GM21737 (cell line): ENCODE data around the gene TEX44.

Experiments
- ATAC-seq: cut with Tn5 transposase; IDR thresholded peaks from one replicate; pipeline ENCODE4 v1.9.1; 2021; ENCODE audit warnings: mild to moderate bottlenecking, moderate library complexity; ENCODE audit not compliant: unreplicated experiment

Gene TEX44

GRCh38 chr2:231604685-231605606 lies 12.3 kb downstream of the TEX44 start:
- ATAC-seq = peak; percentile 81

- no peak for ATAC-seq
Observed at GRCh38 chr2:231605607-231606091, 13.0 kb downstream of the TEX44 start.

GRCh38 chr2:231606941-231607340 lies 14.3 kb downstream of the TEX44 start:
- ATAC-seq = no peak

GRCh38 chr2:231611273-231612108 lies 18.8 kb downstream of the TEX44 start:
- ATAC-seq = no peak

GRCh38 chr2:231612109-231612455 lies 19.4 kb downstream of the TEX44 start:
- ATAC-seq = no peak

GRCh38 chr2:231612456-231613330 lies 20.0 kb downstream of the TEX44 start:
- ATAC-seq = peak; percentile 34

- ATAC-seq = peak; percentile 0
Observed at GRCh38 chr2:231613331-231613662, 20.6 kb downstream of the TEX44 start.

- peak; percentile 63 for ATAC-seq
Observed at GRCh38 chr2:231613663-231614558, 21.2 kb downstream of the TEX44 start.

- ATAC-seq = peak; percentile 2
Observed at GRCh38 chr2:231614559-231615057, 21.9 kb downstream of the TEX44 start.

GRCh38 chr2:231615058-231615671 lies 22.5 kb downstream of the TEX44 start:
- no peak for ATAC-seq

- no peak for ATAC-seq
Observed at GRCh38 chr2:231616296-231616695, 23.6 kb downstream of the TEX44 start.

- ATAC-seq = no peak
Observed at GRCh38 chr2:231617059-231617926, 24.6 kb downstream of the TEX44 start.

- no peak for ATAC-seq
Observed at GRCh38 chr2:231621051-231621879, 28.6 kb downstream of the TEX44 start.

GRCh38 chr2:231622963-231623362 lies 30.3 kb downstream of the TEX44 start:
- ATAC-seq = no peak

- ATAC-seq = no peak
Observed at GRCh38 chr2:231626449-231626848, 33.8 kb downstream of the TEX44 start.

- ATAC-seq = no peak
Observed at GRCh38 chr2:231627384-231628120, 34.9 kb downstream of the TEX44 start.
